Hepatocyte (in vitro differentiated cells): ENCODE results near the gene HAUS7. TPM values are rescaled to one million over a fixed set of nuclear protein-coding genes. Genes with fewer than 3 reads are reported as not detected.

Source experiments
- DNase-seq: peaks from one replicate; pipeline ENCODE4 v3.0.0-alpha.2; 2016; ENCODE audit warnings: low spot score
- H2AFZ ChIP-seq: fragments of 200-600 bp; sonication (generic); 2 replicates; pipeline ENCODE4 v1.6.0; 2016; ENCODE audit warnings: antibody characterized with exemption, mild to moderate bottlenecking
- H3K27ac ChIP-seq: fragments of 200-600 bp; sonication (generic); 2 replicates; pipeline ENCODE4 v1.5.1; 2016; ENCODE audit warnings: mild to moderate bottlenecking
- H3K27me3 ChIP-seq: fragments of 200-600 bp; sonication (generic); 2 replicates; pipeline ENCODE4 v1.6.1; 2016
- H3K36me3 ChIP-seq: fragments of 200-600 bp; sonication (generic); replicated peaks from 2 replicates; pipeline ENCODE4 v1.5.1; 2016; ENCODE audit warnings: low read depth; ENCODE audit not compliant: insufficient read depth
- H3K4me1 ChIP-seq: fragments of 200-600 bp; sonication (generic); 2 replicates; pipeline ENCODE4 v1.5.1; 2016; ENCODE audit warnings: mild to moderate bottlenecking, moderate library complexity; ENCODE audit not compliant: insufficient read depth
- H3K4me2 ChIP-seq: fragments of 200-600 bp; sonication (generic); 2 replicates; pipeline ENCODE4 v1.6.0; 2016
- H3K4me3 ChIP-seq: fragments of 200-600 bp; sonication (generic); 2 replicates; pipeline ENCODE4 v1.5.1; 2016; ENCODE audit warnings: mild to moderate bottlenecking
- H3K79me2 ChIP-seq: fragments of 200-600 bp; sonication (generic); 2 replicates; pipeline ENCODE4 v1.6.0; 2017; ENCODE audit warnings: mild to moderate bottlenecking
- H3K9me2 ChIP-seq: fragments of 200-600 bp; sonication (generic); replicated peaks from 2 replicates; pipeline ENCODE4 v1.6.0; 2017; ENCODE audit warnings: mild to moderate bottlenecking; ENCODE audit not compliant: insufficient read depth
- H3K9me3 ChIP-seq: fragments of 200-600 bp; sonication (generic); 2 replicates; pipeline ENCODE4 v1.5.1; 2016; ENCODE audit warnings: low read depth, mild to moderate bottlenecking
- H4K20me1 ChIP-seq: fragments of 200-600 bp; sonication (generic); 2 replicates; pipeline ENCODE4 v1.6.0; 2016; ENCODE audit warnings: mild to moderate bottlenecking; ENCODE audit not compliant: insufficient read depth, poor library complexity, severe bottlenecking
- EZH2 ChIP-seq: fragments of 200-600 bp; sonication (generic); IDR thresholded peaks from 2 replicates; pipeline ENCODE4 v1.6.1; 2016; ENCODE audit warnings: antibody characterized with exemption, mild to moderate bottlenecking, borderline replicate concordance
- EZH2phosphoT487 ChIP-seq: fragments of 200-600 bp; sonication (generic); IDR thresholded peaks from one replicate; pipeline ENCODE4 v1.6.1; 2018; ENCODE audit warnings: antibody characterized with exemption, mild to moderate bottlenecking, low read depth, moderate library complexity; ENCODE audit not compliant: unreplicated experiment, severe bottlenecking
- WGBS: methylation state at CpG from one replicate; pipeline ENCODE4 v1.1.6; 2016; ENCODE audit warnings: low lambda C conversion rate; ENCODE audit errors: missing lambda C conversion rate; 5-methylcytosine and 5-hydroxymethylcytosine counted together
- polyA plus RNA-seq: library from polyadenylated mRNA; unstranded; fragments of >200 nt; fragmentation: Nextera tagmentation; extraction: Ambion mirVana; gene quantifications from 2 replicates; pipeline ENCODE4 v1.2.1, GENCODE V29; 2016
- total RNA-seq: library from RNA; depleted of rRNA; stranded (reverse); fragments of >200 nt; gene quantifications from 2 replicates; pipeline ENCODE4 v1.2.3, GENCODE V29; 2014
- TF ChIP-seq, protein P1 (sequence below): fragments of 200-600 bp; sonication (generic); IDR thresholded peaks from 2 replicates; pipeline ENCODE4 v1.5.1; 2016; ENCODE audit warnings: antibody characterized with exemption, mild to moderate bottlenecking; ENCODE audit not compliant: poor library complexity

Gene HAUS7
- total and polyA plus RNA-seq, 2 experiments from 2014 or later, result 17.5 to 23.1 TPM

DNA sequence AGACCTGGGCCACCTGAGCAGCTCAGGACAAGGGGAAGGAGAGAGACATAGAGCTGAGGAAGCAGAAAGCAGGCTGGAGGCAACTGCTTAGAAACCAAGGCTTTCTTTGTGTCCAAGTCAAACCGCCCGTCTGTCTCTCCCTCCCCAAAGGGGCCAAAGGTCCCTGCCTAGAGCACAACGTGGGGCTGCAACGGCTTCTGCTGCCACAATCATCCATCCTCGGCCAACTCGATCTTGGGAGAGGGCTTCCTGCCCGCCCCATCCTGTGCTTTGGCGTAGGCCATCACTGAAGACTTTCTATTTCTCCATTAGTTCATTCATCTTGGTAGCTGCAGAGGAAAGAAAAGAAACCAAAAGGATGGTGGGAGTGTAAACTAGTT is 22.8 kb downstream of the HAUS7 start:
- H3K9me3 ChIP-seq, result no peaks in the 10 kb centered on the region
- H3K36me3 ChIP-seq, result no peaks in the 10 kb centered on the region
- no peak overlapping the region for H2AFZ ChIP-seq
- 85% methylated on average over 8 of the region's 8 CpGs for whole genome bisulfite sequencing
- no peak overlapping the region for H3K4me2 ChIP-seq
- no peak overlapping the region for H3K4me3 ChIP-seq
- H3K4me1 ChIP-seq, result no peaks in the 10 kb centered on the region
- H4K20me1 ChIP-seq, result no peaks in the 10 kb centered on the region
- TF ChIP-seq EZH2phosphoT487 (no peak), EZH2 (no peak)
- TF ChIP-seq, protein P1, sequence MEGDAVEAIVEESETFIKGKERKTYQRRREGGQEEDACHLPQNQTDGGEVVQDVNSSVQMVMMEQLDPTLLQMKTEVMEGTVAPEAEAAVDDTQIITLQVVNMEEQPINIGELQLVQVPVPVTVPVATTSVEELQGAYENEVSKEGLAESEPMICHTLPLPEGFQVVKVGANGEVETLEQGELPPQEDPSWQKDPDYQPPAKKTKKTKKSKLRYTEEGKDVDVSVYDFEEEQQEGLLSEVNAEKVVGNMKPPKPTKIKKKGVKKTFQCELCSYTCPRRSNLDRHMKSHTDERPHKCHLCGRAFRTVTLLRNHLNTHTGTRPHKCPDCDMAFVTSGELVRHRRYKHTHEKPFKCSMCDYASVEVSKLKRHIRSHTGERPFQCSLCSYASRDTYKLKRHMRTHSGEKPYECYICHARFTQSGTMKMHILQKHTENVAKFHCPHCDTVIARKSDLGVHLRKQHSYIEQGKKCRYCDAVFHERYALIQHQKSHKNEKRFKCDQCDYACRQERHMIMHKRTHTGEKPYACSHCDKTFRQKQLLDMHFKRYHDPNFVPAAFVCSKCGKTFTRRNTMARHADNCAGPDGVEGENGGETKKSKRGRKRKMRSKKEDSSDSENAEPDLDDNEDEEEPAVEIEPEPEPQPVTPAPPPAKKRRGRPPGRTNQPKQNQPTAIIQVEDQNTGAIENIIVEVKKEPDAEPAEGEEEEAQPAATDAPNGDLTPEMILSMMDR, result no peak
- H3K9me2 ChIP-seq, result no peaks in the 10 kb centered on the region
- no peak overlapping the region for H3K27ac ChIP-seq
- no peaks in the 10 kb centered on the region for H3K27me3 ChIP-seq
- DNase-seq, result no peak
- H3K79me2 ChIP-seq, result no peaks in the 10 kb centered on the region

DNA sequence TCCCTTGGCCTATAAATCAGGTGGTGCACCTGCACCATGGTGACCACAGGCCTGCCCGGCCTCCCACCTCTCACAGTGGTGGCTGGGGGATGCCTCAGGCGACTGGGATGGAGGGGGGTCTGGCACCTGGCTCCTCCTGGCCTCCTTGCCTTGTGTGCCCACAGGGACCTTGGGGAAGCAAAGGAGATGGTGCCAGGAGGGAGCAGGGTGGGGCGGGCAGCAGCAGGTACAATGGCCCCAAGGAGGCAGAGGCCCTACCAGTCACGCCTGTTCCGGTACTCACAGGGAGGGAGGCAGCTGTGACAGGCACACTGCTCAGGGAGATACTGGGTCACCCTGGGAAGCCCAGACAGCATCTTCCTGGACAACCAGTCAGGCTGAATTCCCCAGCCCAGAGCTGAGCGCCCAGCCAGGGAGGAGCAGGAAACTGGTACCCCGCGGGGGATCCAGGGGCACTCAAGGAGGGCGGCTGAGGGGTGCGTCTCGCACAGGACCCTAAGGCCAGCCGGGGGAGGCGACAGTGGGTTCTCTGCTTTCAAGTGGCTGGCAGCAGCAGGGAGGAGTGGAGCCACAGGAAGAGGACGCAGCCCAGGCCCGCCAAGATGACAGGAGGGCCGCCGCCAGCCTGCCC is 23.3 kb downstream of the HAUS7 start:
- Histone ChIP-seq H3K27ac (no peak overlapping the region), H3K9me2 (no peaks in the 10 kb centered on the region), H3K4me1 (no peaks in the 10 kb centered on the region), H3K27me3 (no peaks in the 10 kb centered on the region), H3K36me3 (no peaks in the 10 kb centered on the region), H3K9me3 (no peaks in the 10 kb centered on the region), H3K79me2 (no peaks in the 10 kb centered on the region), H2AFZ (no peak overlapping the region), H3K4me2 (no peak overlapping the region), H4K20me1 (no peaks in the 10 kb centered on the region), H3K4me3 (no peak overlapping the region)
- no peak for DNase-seq
- 94% methylated on average over 17 of the region's 17 CpGs for WGBS
- TF ChIP-seq, protein P1, result no peak
- TF ChIP-seq EZH2phosphoT487 (no peak), EZH2 (no peak)

DNA sequence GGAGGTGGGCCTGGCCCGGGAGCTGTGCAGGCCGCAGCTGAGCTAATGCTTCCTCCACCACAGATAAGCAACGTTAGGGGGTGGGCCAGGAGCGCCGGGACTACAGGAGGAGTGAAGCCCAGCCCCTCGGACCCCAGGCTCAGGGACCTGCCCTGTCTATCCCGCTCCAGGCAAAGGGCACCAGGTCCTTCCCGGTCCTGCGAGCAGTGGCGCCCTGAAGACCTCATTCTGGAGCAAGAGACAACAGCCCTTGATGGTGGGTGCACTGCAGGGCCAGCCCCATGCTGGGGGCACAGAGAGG is 23.8 kb downstream of the HAUS7 start:
- TF ChIP-seq, protein P1, result no peak
- TF ChIP-seq EZH2, result no peak
- no peak for TF ChIP-seq EZH2phosphoT487
- Histone ChIP-seq H3K4me2 (no peak overlapping the region), H3K79me2 (no peaks in the 10 kb centered on the region), H3K36me3 (no peaks in the 10 kb centered on the region), H3K27ac (no peak overlapping the region), H3K27me3 (no peaks in the 10 kb centered on the region), H4K20me1 (no peaks in the 10 kb centered on the region), H3K9me2 (no peaks in the 10 kb centered on the region), H3K9me3 (no peaks in the 10 kb centered on the region), H3K4me3 (no peak overlapping the region), H2AFZ (no peak overlapping the region), H3K4me1 (no peaks in the 10 kb centered on the region)
- WGBS, result 72% methylated on average over 10 of the region's 10 CpGs
- no peak for DNase-seq
